CD4-positive, alpha-beta T cell treated with Interleukin-15 for 4 hours (primary cell): Measurements from ENCODE around the gene SCRN2.
A peak's percentile ranks its signal among the peaks of the same experiment; 100 is the strongest.

Experiments
- DNase-seq: peaks from one replicate; pipeline ENCODE4 v3.0.0-alpha.2; 2020; ENCODE audit warnings: low spot score

Gene SCRN2

GRCh38 chr17:47821031-47821423 lies 20.0 kb downstream of the SCRN2 start:
- DNase-seq, result no peak

- no peak for DNase-seq
Observed at GRCh38 chr17:47820033-47820789, 20.9 kb downstream of the SCRN2 start.

- no peak for DNase-seq
Observed at GRCh38 chr17:47819475-47819874, 21.6 kb downstream of the SCRN2 start.

- DNase-seq, result no peak
Observed at GRCh38 chr17:47818002-47818695, 22.9 kb downstream of the SCRN2 start.

GRCh38 chr17:47816947-47817346 lies 24.1 kb downstream of the SCRN2 start:
- no peak for DNase-seq

GRCh38 chr17:47816111-47816735 lies 24.9 kb downstream of the SCRN2 start:
- DNase-seq, result no peak

GRCh38 chr17:47815106-47815918 lies 25.8 kb downstream of the SCRN2 start:
- no peak for DNase-seq

GRCh38 chr17:47813512-47814031 lies 27.5 kb downstream of the SCRN2 start:
- no peak for DNase-seq

GRCh38 chr17:47813077-47813476 lies 28.0 kb downstream of the SCRN2 start:
- no peak for DNase-seq

- DNase-seq, result no peak
Observed at GRCh38 chr17:47812146-47812920, 28.7 kb downstream of the SCRN2 start.

GRCh38 chr17:47811709-47812108 lies 29.4 kb downstream of the SCRN2 start:
- DNase-seq, result no peak

GRCh38 chr17:47810901-47811635 lies 30.0 kb downstream of the SCRN2 start:
- DNase-seq, result no peak

GRCh38 chr17:47810200-47810821 lies 30.8 kb downstream of the SCRN2 start:
- DNase-seq, result peak; percentile 59

- DNase-seq, result no peak
Observed at GRCh38 chr17:47808830-47809480, 32.1 kb downstream of the SCRN2 start.

- no peak for DNase-seq
Observed at GRCh38 chr17:47808036-47808829, 32.8 kb downstream of the SCRN2 start.

GRCh38 chr17:47807421-47807820 lies 33.7 kb downstream of the SCRN2 start:
- DNase-seq, result no peak

GRCh38 chr17:47806913-47807255 lies 34.2 kb downstream of the SCRN2 start:
- DNase-seq, result no peak

GRCh38 chr17:47806026-47806912 lies 34.8 kb downstream of the SCRN2 start:
- DNase-seq, result no peak
